ENCODE data around the gene CPLANE1.
"Not testable (repeated sequence)": the region's sequence is repeated elsewhere in the genome, so short reads cannot be mapped to it uniquely, and the experiment has no call there.

The CPLANE1 gene

DNA sequence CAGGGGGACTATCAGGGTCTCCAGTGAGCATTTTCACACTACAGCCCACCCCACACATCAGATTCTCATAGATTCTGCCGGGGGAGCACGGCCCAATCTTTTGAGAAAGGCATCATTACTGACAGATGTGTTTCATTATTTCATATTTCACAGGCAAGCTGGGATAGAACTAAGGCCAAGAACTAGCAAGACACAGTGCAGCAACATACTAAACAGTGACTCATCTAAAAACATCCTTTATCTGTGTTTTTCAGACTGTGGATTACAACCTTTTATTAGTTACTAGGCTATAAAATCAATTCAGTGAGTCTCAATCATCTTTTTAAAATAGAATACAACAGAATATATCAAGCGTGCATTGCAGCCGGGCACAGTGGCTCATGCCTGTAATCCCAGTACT, 59.8 kb downstream of the CPLANE1 start:
- H3K9me3 ChIP-seq (ENCODE audit: control insufficient read depth, insufficient read depth, low read length): no peaks in the 10 kb centered on the region
- H3K9ac ChIP-seq (ENCODE audit: low read depth, low read length): no peak overlapping the region
- H3K4me1 ChIP-seq (ENCODE audit: insufficient read depth, low read length): no peaks in the 10 kb centered on the region
- peaks cover 3% of the 10 kb centered on the region; the same call in 1 of the 2 replicates for H3K36me3 ChIP-seq (ENCODE audit: insufficient read depth, low read length)

DNA sequence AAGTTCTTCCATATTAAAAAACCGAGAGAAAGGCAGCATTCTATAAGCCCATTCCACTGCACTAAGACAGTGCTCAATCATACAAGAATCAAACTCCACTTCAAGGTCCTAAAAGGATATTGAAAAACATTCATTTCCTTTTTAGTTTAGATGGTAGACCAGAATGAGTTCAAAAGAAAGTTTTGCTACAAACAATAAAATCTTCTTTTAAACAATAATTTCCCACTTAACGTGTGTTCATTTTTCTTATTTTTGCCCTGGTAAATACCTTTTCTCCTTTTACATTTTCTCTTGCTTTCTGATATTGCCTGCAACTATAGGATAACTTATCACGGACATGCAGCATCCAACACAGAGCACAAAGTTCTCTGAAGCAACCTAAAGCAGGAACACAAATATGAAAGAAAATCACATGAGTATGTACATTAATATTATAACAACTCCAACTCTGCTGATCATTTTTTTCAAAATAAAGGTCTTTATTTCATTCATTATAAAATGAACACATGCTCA, 61.7 kb downstream of the CPLANE1 start:
- Histone ChIP-seq H3K9me3 (ENCODE audit: control insufficient read depth, insufficient read depth, low read length) (no peaks in the 10 kb centered on the region), H3K9ac (ENCODE audit: low read depth, low read length) (no peak overlapping the region), H3K36me3 (ENCODE audit: insufficient read depth, low read length) (peaks cover 3% of the 10 kb centered on the region; the same call in 1 of the 2 replicates), H3K4me1 (ENCODE audit: insufficient read depth, low read length) (no peaks in the 10 kb centered on the region)

DNA sequence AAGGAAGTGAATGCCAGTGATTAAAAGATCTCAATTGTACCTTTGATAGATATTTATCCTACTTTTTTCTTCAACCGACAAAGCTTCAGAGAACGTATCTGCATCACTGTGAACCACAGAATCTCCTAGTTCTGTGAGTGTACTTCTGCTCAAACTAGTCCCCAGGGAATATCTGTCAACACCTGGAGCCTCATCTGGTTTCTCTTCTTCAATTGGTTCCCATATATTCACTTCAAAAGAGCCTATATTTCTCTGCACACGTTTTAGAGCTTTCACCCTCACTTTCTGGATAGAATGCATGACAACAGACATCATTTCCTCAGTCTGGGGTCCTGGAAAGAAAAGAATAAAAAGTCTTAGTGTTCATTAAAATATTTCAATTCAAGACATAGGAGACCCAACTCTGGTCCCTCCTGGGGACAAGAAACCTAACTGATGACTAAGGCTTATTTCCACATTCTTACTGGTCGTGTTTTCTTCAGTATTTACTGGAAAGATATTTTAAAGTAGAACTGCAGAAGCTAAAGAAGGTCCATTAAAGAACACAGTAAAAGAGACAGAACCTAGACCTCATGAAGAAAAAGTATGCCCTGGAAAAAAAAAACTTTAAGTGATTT, 64.3 kb downstream of the CPLANE1 start:
- Histone ChIP-seq H3K9ac (ENCODE audit: low read depth, low read length) (no peak overlapping the region), H3K36me3 (ENCODE audit: insufficient read depth, low read length) (peaks cover 3% of the 10 kb centered on the region; the same call in 1 of the 2 replicates), H3K9me3 (ENCODE audit: control insufficient read depth, insufficient read depth, low read length) (no peaks in the 10 kb centered on the region), H3K4me1 (ENCODE audit: insufficient read depth, low read length) (no peaks in the 10 kb centered on the region)

DNA sequence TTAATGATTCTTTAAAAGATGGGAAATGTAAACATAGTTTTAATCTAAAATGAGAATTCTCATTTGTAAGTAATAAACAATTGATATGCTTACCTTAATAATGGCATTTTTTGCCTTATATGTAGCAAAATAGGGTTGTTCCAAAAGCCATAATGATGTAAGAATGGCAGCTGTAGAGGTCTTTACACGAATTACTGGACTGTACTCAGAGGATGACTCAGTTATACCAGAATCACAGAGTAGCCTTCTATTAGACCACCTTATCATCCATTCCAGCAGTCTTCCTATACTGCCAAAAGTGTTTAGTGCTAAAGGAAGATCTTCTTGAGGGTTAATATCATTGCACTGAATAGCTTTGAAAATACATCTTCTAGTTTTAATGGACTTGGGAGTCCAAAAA, 66.5 kb downstream of the CPLANE1 start:
- H3K9ac ChIP-seq (ENCODE audit: low read depth, low read length): no peak overlapping the region
- H3K4me1 ChIP-seq (ENCODE audit: insufficient read depth, low read length): no peaks in the 10 kb centered on the region
- peaks cover 6% of the 10 kb centered on the region for H3K36me3 ChIP-seq (ENCODE audit: insufficient read depth, low read length)
- H3K9me3 ChIP-seq (ENCODE audit: control insufficient read depth, insufficient read depth, low read length): no peaks in the 10 kb centered on the region

DNA sequence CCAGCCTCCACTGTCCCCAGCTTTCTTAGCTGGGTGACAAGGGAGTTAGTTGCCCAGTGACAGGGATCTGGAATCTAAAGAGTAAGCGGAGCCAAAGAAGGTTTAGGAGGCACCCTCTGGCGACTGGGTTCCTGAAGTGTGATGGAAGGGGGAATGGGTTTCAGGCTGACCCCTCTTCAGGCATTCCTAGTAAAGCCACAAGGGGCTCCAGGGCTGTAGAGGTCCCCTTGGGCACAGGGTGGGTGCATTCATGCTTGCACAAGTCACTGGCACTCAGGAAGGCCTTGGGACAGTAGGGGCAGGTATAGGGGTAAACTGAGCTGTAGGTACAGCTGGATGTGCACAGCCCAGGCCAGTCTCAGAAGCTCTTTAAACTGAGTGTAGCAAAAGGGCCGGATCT, 74.2 kb downstream of the CPLANE1 start:
- H3K36me3 ChIP-seq (ENCODE audit: insufficient read depth, low read length): peaks cover 8% of the 10 kb centered on the region
- no peaks in the 10 kb centered on the region for H3K9me3 ChIP-seq (ENCODE audit: control insufficient read depth, insufficient read depth, low read length)
- no peaks in the 10 kb centered on the region for H3K4me1 ChIP-seq (ENCODE audit: insufficient read depth, low read length)
- H3K9ac ChIP-seq (ENCODE audit: low read depth, low read length): no peak overlapping the region

DNA sequence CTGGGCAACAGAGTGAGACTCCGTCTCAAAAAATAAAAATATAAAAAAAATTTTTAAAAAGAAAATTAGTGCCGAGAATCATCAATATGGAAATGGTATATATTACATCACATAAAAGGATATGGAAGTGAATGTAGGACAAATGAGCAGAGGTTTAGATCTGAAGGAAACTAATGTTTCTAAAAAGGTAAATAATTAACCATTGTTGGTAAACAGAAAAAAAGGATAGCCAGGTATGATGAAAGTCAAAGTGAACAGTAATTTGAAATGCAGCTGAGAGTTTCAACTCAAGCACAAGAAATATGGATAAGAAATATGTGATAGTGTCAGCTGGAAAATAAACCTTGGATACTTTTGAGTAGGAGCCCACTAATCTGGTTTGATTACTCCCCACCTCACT, 76.2 kb downstream of the CPLANE1 start:
- H3K9me3 ChIP-seq (ENCODE audit: control insufficient read depth, insufficient read depth, low read length): no peaks in the 10 kb centered on the region
- no peak overlapping the region for H3K9ac ChIP-seq (ENCODE audit: low read depth, low read length)
- H3K36me3 ChIP-seq (ENCODE audit: insufficient read depth, low read length): peaks cover 5% of the 10 kb centered on the region; the same call in 1 of the 2 replicates
- H3K4me1 ChIP-seq (ENCODE audit: insufficient read depth, low read length): no peaks in the 10 kb centered on the region

DNA sequence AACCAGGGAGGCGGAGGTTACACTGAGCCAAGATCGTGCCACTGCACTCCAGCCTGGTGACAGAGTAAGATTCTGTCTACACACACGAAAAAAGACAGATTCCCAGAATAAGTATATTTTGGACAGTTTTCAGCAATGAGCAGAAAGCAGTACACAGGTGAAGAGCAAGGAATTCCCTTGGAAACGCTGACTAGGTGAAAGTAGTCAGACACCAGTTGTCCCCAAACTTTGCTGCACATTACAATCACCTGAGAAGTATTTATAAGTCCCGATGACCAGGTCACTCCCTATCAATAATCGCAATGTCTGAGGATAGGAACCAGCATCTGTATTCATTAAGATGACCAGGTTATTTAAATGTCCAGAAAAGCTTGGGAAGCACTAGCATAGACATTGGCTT, 78.3 kb downstream of the CPLANE1 start:
- no peak overlapping the region for H3K9ac ChIP-seq (ENCODE audit: low read depth, low read length)
- peaks cover 5% of the 10 kb centered on the region; the same call in 1 of the 2 replicates for H3K36me3 ChIP-seq (ENCODE audit: insufficient read depth, low read length)
- H3K4me1 ChIP-seq (ENCODE audit: insufficient read depth, low read length): no peaks in the 10 kb centered on the region

DNA sequence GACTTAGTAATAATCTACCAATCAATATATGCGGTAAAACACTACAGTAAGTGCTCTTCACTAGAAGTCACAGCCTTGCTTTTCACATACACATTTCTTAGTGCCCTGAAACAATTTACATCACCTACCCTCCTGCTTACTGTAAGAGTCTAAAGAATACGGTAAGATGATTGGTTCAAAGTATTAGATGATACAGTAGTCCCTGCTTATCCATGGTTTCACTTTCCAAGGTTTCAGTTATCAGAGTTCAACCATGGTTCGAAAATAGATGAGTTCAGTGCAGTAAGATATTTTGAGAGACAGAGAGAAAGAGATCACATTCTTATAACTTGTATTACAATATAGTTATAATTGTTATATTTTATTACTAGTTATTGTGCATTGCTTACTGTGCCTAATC, 83.0 kb downstream of the CPLANE1 start:
- Histone ChIP-seq H3K9ac (ENCODE audit: low read depth, low read length) (no peak overlapping the region), H3K9me3 (ENCODE audit: control insufficient read depth, insufficient read depth, low read length) (no peaks in the 10 kb centered on the region), H3K36me3 (ENCODE audit: insufficient read depth, low read length) (no peaks in the 10 kb centered on the region; the same call in 1 of the 2 replicates), H3K4me1 (ENCODE audit: insufficient read depth, low read length) (no peaks in the 10 kb centered on the region)

More for the DNA sequence above, 78.3 kb downstream of the CPLANE1 start:
- no peaks in the 10 kb centered on the region for H3K9me3 ChIP-seq (ENCODE audit: control insufficient read depth, insufficient read depth, low read length)

DNA sequence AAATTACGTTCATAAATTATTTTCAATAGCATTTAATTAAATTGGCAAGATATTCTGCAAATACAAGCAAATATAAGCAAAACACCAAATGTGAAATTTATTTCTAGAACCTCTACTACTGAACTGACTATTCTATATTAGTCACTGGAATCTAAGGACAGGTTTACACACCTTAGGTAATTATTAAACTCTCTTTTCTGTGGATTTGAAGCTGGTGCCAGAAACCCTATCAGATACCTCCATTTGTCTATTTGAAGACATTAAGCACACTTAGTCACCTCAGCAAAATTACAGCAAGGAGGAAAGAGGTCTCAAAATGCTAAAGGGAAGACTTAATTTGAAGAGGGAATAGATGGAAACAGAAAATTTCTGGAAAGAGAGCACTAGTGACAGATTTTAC, 83.4 kb downstream of the CPLANE1 start:
- Histone ChIP-seq H3K4me1 (ENCODE audit: insufficient read depth, low read length) (no peaks in the 10 kb centered on the region), H3K9ac (ENCODE audit: low read depth, low read length) (no peak overlapping the region), H3K36me3 (ENCODE audit: insufficient read depth, low read length) (no peaks in the 10 kb centered on the region), H3K9me3 (ENCODE audit: control insufficient read depth, insufficient read depth, low read length) (no peaks in the 10 kb centered on the region)

DNA sequence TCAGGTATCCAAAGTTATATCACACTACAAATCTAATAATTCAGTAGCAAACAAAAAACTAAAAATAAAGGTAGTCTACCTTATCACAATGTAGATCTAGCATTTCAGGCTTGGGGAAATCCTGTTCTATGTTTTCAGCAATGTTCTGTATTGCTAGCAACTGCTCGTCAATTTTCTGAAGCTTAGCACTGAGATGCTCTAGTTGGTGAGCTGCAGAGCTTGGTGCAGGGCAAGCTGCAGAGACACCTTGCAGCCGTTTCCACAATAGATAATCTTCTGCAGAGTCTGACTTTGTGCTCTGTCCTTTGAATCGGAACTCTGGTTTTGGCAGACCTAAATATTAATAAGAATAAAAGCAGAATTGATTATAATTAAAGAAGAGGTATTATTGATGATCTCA, 95.5 kb downstream of the CPLANE1 start:
- H3K9ac ChIP-seq (ENCODE audit: low read depth, low read length): no peak overlapping the region
- no peaks in the 10 kb centered on the region for H3K9me3 ChIP-seq (ENCODE audit: control insufficient read depth, insufficient read depth, low read length)
- H3K4me1 ChIP-seq (ENCODE audit: insufficient read depth, low read length): no peaks in the 10 kb centered on the region
- H3K36me3 ChIP-seq (ENCODE audit: insufficient read depth, low read length): no peaks in the 10 kb centered on the region

DNA sequence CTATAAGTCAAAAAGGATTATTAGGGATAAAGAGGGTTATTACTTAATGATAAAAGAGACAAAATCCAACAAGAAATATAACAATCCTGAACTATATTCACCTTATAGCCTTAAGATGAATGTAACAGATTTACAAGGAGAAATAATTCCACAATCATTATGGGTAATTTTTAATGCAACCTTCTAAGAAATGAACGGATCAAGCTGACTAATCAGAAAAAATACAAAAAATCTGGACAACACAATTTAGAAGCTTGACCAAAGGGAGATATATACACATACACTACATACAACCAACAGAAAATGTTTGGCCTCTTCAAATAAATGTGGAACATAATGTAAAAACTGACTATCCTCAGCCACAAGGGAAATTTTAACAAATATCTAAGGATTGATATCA, 102.3 kb downstream of the CPLANE1 start:
- 0 out of 2 replicates have a peak, but pooled peaks cover 4% of the 10 kb centered on the region for H3K36me3 ChIP-seq (ENCODE audit: insufficient read depth, low read length)

DNA sequence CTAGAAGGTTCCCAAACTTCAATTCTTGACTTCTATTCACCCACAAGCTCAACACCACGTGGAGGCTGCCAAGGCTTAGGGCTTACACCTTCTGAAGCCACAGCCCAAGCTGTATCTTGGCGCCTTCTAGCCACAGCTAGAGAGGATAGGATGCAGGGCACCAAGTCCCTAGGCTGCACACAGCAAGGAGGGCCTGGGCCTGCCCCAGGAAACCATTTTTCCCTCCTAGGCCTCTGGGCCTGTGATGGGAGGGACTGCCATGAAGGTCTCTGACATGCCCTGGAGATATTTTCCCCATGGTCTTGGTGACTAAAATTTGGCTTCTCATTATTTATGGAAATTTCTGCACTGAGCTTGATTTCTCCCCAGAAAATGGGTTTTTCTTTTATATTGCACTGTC, 112.5 kb downstream of the CPLANE1 start:
- no peaks in the 10 kb centered on the region for H3K9me3 ChIP-seq (ENCODE audit: control insufficient read depth, insufficient read depth, low read length)
- no peaks in the 10 kb centered on the region; the same call in none of the 2 replicates for H3K36me3 ChIP-seq (ENCODE audit: insufficient read depth, low read length)
- no peaks in the 10 kb centered on the region for H3K4me1 ChIP-seq (ENCODE audit: insufficient read depth, low read length)
- H3K9ac ChIP-seq (ENCODE audit: low read depth, low read length): no peak overlapping the region

More for the DNA sequence above, 102.3 kb downstream of the CPLANE1 start:
- no peaks in the 10 kb centered on the region for H3K4me1 ChIP-seq (ENCODE audit: insufficient read depth, low read length)
- no peak overlapping the region for H3K9ac ChIP-seq (ENCODE audit: low read depth, low read length)
- H3K9me3 ChIP-seq (ENCODE audit: control insufficient read depth, insufficient read depth, low read length): no peaks in the 10 kb centered on the region

DNA sequence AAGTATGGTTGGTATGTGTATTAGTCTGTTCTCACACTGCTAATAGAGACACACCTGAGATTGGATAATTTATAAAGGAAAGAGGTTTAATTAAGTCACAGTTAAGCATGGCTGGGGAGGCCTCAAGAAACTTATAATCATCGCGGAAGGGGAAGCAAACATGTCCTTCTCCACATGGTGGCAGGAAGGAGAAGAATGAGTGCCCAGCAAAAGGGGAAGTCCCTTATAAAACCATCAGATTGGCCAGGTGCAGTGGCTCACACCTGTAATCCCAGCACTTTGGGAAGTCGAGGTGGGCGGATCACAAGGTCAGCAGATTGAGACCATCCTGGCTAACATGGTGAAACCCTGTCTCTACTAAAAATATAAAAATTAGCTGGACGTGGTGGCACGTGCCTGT, 113.9 kb downstream of the CPLANE1 start:
- not testable (repeated sequence) for H3K9ac ChIP-seq (ENCODE audit: low read depth, low read length); H3K4me1 ChIP-seq (ENCODE audit: insufficient read depth, low read length); H3K9me3 ChIP-seq (ENCODE audit: control insufficient read depth, insufficient read depth, low read length); H3K36me3 ChIP-seq (ENCODE audit: insufficient read depth, low read length)

DNA sequence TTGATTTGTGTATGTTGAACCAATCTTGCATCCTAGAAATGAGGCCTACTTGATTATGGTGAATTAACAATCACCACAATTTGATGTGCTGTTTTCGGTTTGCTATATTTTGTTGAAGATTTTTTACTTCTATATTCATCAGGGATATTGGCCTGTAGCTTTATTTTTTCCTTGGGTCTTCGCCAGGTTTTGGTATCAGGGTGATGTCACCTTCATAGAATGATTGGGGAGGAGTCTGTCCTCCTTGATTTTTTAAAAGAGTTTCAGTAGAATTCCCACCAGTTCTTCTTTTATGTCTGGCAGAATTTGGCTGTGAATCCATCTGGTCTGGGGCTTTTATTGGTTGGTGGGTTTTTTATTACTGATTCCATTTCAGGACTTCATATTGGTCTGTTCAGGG, 115.2 kb downstream of the CPLANE1 start:
- H3K9ac ChIP-seq (ENCODE audit: low read depth, low read length): no peak overlapping the region
- no peaks in the 10 kb centered on the region for H3K4me1 ChIP-seq (ENCODE audit: insufficient read depth, low read length)
- H3K36me3 ChIP-seq (ENCODE audit: insufficient read depth, low read length): no peaks in the 10 kb centered on the region; the same call in none of the 2 replicates
- H3K9me3 ChIP-seq (ENCODE audit: control insufficient read depth, insufficient read depth, low read length): no peaks in the 10 kb centered on the region

DNA sequence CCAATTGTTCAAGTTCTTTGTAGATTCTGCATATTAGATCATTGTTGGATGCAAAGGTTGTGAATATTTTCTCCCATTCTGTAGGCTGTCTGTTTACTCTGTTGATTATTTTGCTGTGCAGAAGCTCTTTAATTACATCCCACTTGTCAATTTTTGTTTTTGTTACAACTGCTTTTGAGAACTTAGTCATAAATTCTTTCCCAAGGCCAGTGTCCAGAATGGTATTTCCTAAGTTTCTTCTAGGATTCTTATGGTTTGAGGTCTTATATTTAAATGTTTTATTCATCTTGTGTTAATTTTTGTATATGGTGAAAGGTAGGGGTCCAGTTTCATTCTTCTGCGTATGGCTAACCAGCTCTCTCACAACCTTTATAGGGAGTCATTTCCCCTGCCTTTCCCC, 116.5 kb downstream of the CPLANE1 start:
- no peaks in the 10 kb centered on the region for H3K4me1 ChIP-seq (ENCODE audit: insufficient read depth, low read length)
- no peaks in the 10 kb centered on the region for H3K9me3 ChIP-seq (ENCODE audit: control insufficient read depth, insufficient read depth, low read length)
- H3K36me3 ChIP-seq (ENCODE audit: insufficient read depth, low read length): no peaks in the 10 kb centered on the region; the same call in none of the 2 replicates
- no peak overlapping the region for H3K9ac ChIP-seq (ENCODE audit: low read depth, low read length)
